CD4-positive, alpha-beta memory T cell (primary cell): ENCODE data around the gene MUC5B. TPM values are rescaled to one million over a fixed set of nuclear protein-coding genes. Genes with fewer than 3 reads are reported as not detected.

ENCODE experiments used
- CTCF ChIA-PET: fragments of 350-600 bp; sonication (Branson Sonifier 250); formaldehyde crosslinking; loops from one replicate; lab custom pipeline; 2021; ENCODE audit warnings: inconsistent platforms; ENCODE audit not compliant: partially characterized antibody; lab: Charles Lee
- POLR2A ChIA-PET: fragments of 350-600 bp; sonication (Branson Sonifier 250); formaldehyde crosslinking; loops from one replicate; lab custom pipeline; 2021; ENCODE audit not compliant: partially characterized antibody; lab: Charles Lee
- DNase-seq, 5 donors: peaks; one replicate each; pipeline versions ENCODE4 v3.0.0 to v3.0.0-alpha.2; 2020 to 2022; ENCODE audit warnings: mixed read lengths in 1 of 5
- H3K27ac ChIP-seq: one replicate; pipeline ENCODE4 v1.7.0; 2013; ENCODE audit warnings: low read depth, low read length
- H3K27me3 ChIP-seq: 2 replicates; pipeline ENCODE4 v1.7.0; 2013; ENCODE audit warnings: mild to moderate bottlenecking, low read length, moderate library complexity; ENCODE audit not compliant: insufficient read depth
- H3K36me3 ChIP-seq: 2 replicates; pipeline ENCODE4 v1.7.0; 2013; ENCODE audit warnings: mild to moderate bottlenecking, low read length, moderate library complexity; ENCODE audit not compliant: insufficient read depth
- H3K4me1 ChIP-seq: 2 replicates; pipeline ENCODE4 v1.7.0; 2013; ENCODE audit warnings: mild to moderate bottlenecking, low read length, moderate library complexity; ENCODE audit not compliant: insufficient read depth
- H3K4me3 ChIP-seq, 2 donors: one replicate each; pipeline ENCODE4 v1.7.0; 2013; ENCODE audit warnings: low read length in 2 of 2, mild to moderate bottlenecking in 1 of 2
- H3K9me3 ChIP-seq, 2 donors: one replicate each; pipeline ENCODE4 v1.7.0; 2013; ENCODE audit warnings: low read length in 2 of 2, control low read depth in 1 of 2; ENCODE audit not compliant: control insufficient read depth in 1 of 2
- H3K27ac Mint-ChIP-seq, 7 donors: one replicate each; pipeline ENCODE4 v1.8.0; 2020 to 2021; ENCODE audit warnings: mixed read lengths in 7 of 7, mild to moderate bottlenecking in 6 of 7, inconsistent platforms in 3 of 7, moderate library complexity in 3 of 7
- H3K27me3 Mint-ChIP-seq, 2 donors: one replicate each; pipeline ENCODE4 v1.8.0; 2020 to 2021; ENCODE audit warnings: mixed read lengths in 2 of 2
- H3K36me3 Mint-ChIP-seq, 2 donors: one replicate each; pipeline ENCODE4 v1.8.0; 2020 to 2021; ENCODE audit warnings: mixed read lengths in 2 of 2, inconsistent platforms in 1 of 2, mild to moderate bottlenecking in 1 of 2
- H3K4me1 Mint-ChIP-seq, 4 donors: one replicate each; pipeline ENCODE4 v1.8.0; 2020 to 2021; ENCODE audit warnings: mixed read lengths in 4 of 4, mild to moderate bottlenecking in 1 of 4
- H3K4me3 Mint-ChIP-seq, 8 donors: one replicate each; pipeline ENCODE4 v1.8.0; 2020 to 2021; ENCODE audit warnings: mixed read lengths in 8 of 8, mild to moderate bottlenecking in 7 of 8, moderate library complexity in 6 of 8, inconsistent platforms in 3 of 8
- H3K9me3 Mint-ChIP-seq, 8 donors: one replicate each; pipeline ENCODE4 v1.8.0; 2020 to 2021; ENCODE audit warnings: mixed read lengths in 8 of 8, mild to moderate bottlenecking in 5 of 8, inconsistent platforms in 3 of 8, moderate library complexity in 1 of 8
- intact Hi-C: fragments of 100-400 bp; cut with micrococcal nuclease; formaldehyde crosslinking; loops from one replicate; pipeline ENCODE4 v1.15.1; 2023
- polyA plus RNA-seq, 2 donors: library from polyadenylated mRNA; unstranded; fragments of 300-500 nt; fragmentation: Illumina TruSeq; gene quantifications; one replicate each; pipeline ENCODE4 v1.2.3, GENCODE V29; 2021
- total RNA-seq, 2 experiments: library from RNA; stranded (reverse); gene quantifications; one replicate each; pipeline ENCODE4 v1.2.3, GENCODE V29; 2021

MUC5B gene
- total and polyA plus RNA-seq, 4 experiments from 2014 or later = not detected

GRCh38 chr11:1259076-1259461 lies 36.2 kb downstream of the MUC5B start:
- ChIA-PET POLR2A (no interaction called here), CTCF (no interaction called here)
- no peaks in the 10 kb centered on the region for H3K27me3 Mint-ChIP-seq
- Histone ChIP-seq H3K4me3 (no peak overlapping the region), H3K27ac (no peak overlapping the region), H3K36me3 (no peaks in the 10 kb centered on the region), H3K4me1 (peaks cover 17% of the 10 kb centered on the region), H3K9me3 (no peaks in the 10 kb centered on the region), H3K27me3 (no peaks in the 10 kb centered on the region)
- no peaks in the 10 kb centered on the region for H3K36me3 Mint-ChIP-seq
- H3K27ac Mint-ChIP-seq = no peak overlapping the region
- H3K4me1 Mint-ChIP-seq = peaks cover 3 to 12% (median 8%) of the 10 kb centered on the region in 4 donors
- DNase-seq = no peak
- H3K4me3 Mint-ChIP-seq = peak overlapping the region in 1 of 8 donors; percentile 30
- intact Hi-C loops = no loop called here
- no peaks in the 10 kb centered on the region for H3K9me3 Mint-ChIP-seq

DNA sequence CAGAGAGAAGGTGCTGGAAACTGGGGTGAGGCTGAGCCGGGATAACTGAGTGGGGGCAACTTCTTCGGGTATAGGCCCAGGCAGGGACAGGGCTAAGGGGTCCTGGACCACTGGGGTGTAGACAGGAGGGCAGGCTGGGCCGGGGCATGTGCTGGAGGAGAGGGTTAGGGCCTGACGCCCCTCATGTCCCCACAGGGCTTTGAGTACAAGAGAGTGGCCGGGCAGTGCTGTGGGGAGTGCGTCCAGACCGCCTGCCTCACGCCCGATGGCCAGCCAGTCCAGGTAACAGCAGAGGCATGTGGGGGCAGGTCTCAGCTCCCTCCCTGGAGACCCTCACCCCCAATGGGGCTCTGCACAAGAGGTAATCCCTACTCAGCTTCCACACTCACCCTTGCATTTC lies 36.7 kb downstream of the MUC5B start:
- Histone ChIP-seq H3K9me3 (no peaks in the 10 kb centered on the region), H3K36me3 (no peaks in the 10 kb centered on the region), H3K4me1 (peaks cover 17% of the 10 kb centered on the region), H3K27ac (no peak overlapping the region), H3K27me3 (no peaks in the 10 kb centered on the region), H3K4me3 (no peak overlapping the region)
- ChIA-PET CTCF (no interaction called here), POLR2A (no interaction called here)
- H3K27ac Mint-ChIP-seq = no peak overlapping the region
- peak overlapping the region in 1 of 8 donors; percentile 30 for H3K4me3 Mint-ChIP-seq
- H3K36me3 Mint-ChIP-seq = no peaks in the 10 kb centered on the region
- H3K27me3 Mint-ChIP-seq = no peaks in the 10 kb centered on the region
- H3K9me3 Mint-ChIP-seq = peaks cover 0 to 3% (median 0%) of the 10 kb centered on the region in 8 donors
- H3K4me1 Mint-ChIP-seq = peaks cover 6 to 17% (median 9%) of the 10 kb centered on the region in 4 donors
- no peak for DNase-seq
- intact Hi-C loops = no loop called here

- CTCF ChIA-PET = no interaction called here
- peak in 1 of 5 donors; percentile 12 for DNase-seq
- intact Hi-C loops = loop anchor here (10.0 kb wide), 1 partner anchor 75 kb away; no protein-coding TSS in a partner anchor
- H3K4me3 ChIP-seq = no peak overlapping the region
- peaks cover 17% of the 10 kb centered on the region for H3K4me1 ChIP-seq
- H3K9me3 ChIP-seq = no peaks in the 10 kb centered on the region
- no peak overlapping the region for H3K27ac ChIP-seq
- Mint-ChIP-seq H3K4me1 (peaks cover 7 to 22% (median 10%) of the 10 kb centered on the region in 4 donors), H3K9me3 (peaks cover 0 to 5% (median 0%) of the 10 kb centered on the region in 8 donors), H3K36me3 (no peaks in the 10 kb centered on the region), H3K27ac (no peak overlapping the region), H3K27me3 (no peaks in the 10 kb centered on the region), H3K4me3 (no peak overlapping the region)
- H3K36me3 ChIP-seq = no peaks in the 10 kb centered on the region
- POLR2A ChIA-PET = no interaction called here
- H3K27me3 ChIP-seq = no peaks in the 10 kb centered on the region
Measured at GRCh38 chr11:1260023-1260501, 37.2 kb downstream of the MUC5B start.

GRCh38 chr11:1260620-1261019 lies 37.8 kb downstream of the MUC5B start:
- no peak for DNase-seq
- POLR2A ChIA-PET = no interaction called here
- H3K27me3 Mint-ChIP-seq = no peaks in the 10 kb centered on the region
- CTCF ChIA-PET = no interaction called here
- no peaks in the 10 kb centered on the region for H3K36me3 Mint-ChIP-seq
- H3K4me1 ChIP-seq = peaks cover 17% of the 10 kb centered on the region
- H3K4me3 ChIP-seq = no peak overlapping the region
- no peaks in the 10 kb centered on the region for H3K27me3 ChIP-seq
- no peaks in the 10 kb centered on the region for H3K36me3 ChIP-seq
- intact Hi-C loops = loop anchor here (10.0 kb wide), 1 partner anchor 74 kb away; no protein-coding TSS in a partner anchor
- no peaks in the 10 kb centered on the region for H3K9me3 ChIP-seq
- no peak overlapping the region for H3K27ac ChIP-seq
- H3K4me1 Mint-ChIP-seq = peaks cover 7 to 23% (median 10%) of the 10 kb centered on the region in 4 donors
- H3K9me3 Mint-ChIP-seq = peaks cover 0 to 5% (median 0%) of the 10 kb centered on the region in 8 donors
- no peak overlapping the region for H3K4me3 Mint-ChIP-seq
- H3K27ac Mint-ChIP-seq = no peak overlapping the region

DNA sequence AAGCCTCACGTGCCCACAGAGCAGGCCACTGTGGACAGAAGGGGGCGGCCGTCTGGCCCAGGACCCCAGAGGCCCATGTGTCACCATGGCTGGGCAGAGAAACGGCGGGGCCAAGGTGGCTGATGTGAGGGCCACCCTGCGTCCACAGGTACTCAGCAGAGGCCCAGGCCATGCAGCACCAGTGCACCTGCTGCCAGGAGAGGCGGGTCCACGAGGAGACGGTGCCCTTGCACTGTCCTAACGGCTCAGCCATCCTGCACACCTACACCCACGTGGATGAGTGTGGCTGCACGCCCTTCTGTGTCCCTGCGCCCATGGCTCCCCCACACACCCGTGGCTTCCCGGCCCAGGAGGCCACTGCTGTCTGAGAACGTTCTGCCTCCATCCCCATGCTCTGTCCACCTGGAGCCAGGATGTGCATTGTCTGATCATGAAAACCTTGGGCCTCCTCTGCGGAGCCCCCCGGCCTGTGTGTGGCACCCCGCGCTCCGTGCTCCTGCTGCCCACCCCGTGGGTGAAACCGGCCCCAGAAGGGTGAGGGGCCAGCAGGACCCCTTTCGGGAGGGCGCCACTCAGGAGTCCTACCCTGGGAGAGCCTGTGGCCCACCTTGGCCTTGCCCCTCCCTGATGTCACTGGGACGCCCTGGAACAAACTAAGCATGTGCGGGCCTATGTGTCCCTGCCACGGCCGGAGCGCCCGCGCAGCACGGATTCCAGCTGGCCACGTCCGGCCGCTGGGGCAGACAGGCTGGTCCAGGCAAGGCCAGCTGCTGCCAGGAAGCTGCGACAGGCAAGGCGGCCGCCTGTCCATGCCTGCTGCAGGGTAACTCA lies 38.6 kb downstream of the MUC5B start:
- H3K27me3 Mint-ChIP-seq = no peaks in the 10 kb centered on the region
- Histone ChIP-seq H3K4me1 (peaks cover 17% of the 10 kb centered on the region), H3K4me3 (peak overlapping the region in 1 of 2 donors; percentile 71), H3K36me3 (no peaks in the 10 kb centered on the region), H3K27me3 (no peaks in the 10 kb centered on the region), H3K27ac (no peak overlapping the region), H3K9me3 (no peaks in the 10 kb centered on the region)
- intact Hi-C loops = loop anchor here (1.0 to 10.0 kb wide), 3 partner anchors 48 to 128 kb away; partner anchors contain the start of genes BRSK2 and TOLLIP
- CTCF ChIA-PET = no interaction called here
- peaks cover 7 to 23% (median 10%) of the 10 kb centered on the region in 4 donors for H3K4me1 Mint-ChIP-seq
- DNase-seq = no peak
- peak overlapping the region in 2 of 8 donors; percentile 82 to 87 for H3K4me3 Mint-ChIP-seq
- H3K9me3 Mint-ChIP-seq = peaks cover 0 to 5% (median 0%) of the 10 kb centered on the region in 8 donors
- no peaks in the 10 kb centered on the region for H3K36me3 Mint-ChIP-seq
- H3K27ac Mint-ChIP-seq = peak overlapping the region in 3 of 7 donors; percentile 67 to 97 (median 94)
- POLR2A ChIA-PET = interaction anchor here (0.6 to 2.2 kb wide), 5 partner anchors 48 to 832 kb away, joined by 3 to 34 read pairs (median 6); partner anchors contain the start of genes BRSK2, DUSP8 and TOLLIP

- Histone ChIP-seq H3K36me3 (no peaks in the 10 kb centered on the region), H3K27me3 (no peaks in the 10 kb centered on the region), H3K4me1 (peaks cover 17% of the 10 kb centered on the region), H3K27ac (peak overlapping the region; percentile 77), H3K9me3 (no peaks in the 10 kb centered on the region), H3K4me3 (peak overlapping the region; percentile 65 to 71)
- Mint-ChIP-seq H3K27me3 (no peaks in the 10 kb centered on the region), H3K9me3 (peaks cover 0 to 5% (median under 1%) of the 10 kb centered on the region in 8 donors), H3K27ac (peak overlapping the region; percentile 67 to 97 (median 92)), H3K4me1 (peaks cover 7 to 23% (median 12%) of the 10 kb centered on the region in 4 donors), H3K4me3 (peak overlapping the region; percentile 79 to 93 (median 86)), H3K36me3 (no peaks in the 10 kb centered on the region)
- intact Hi-C loops = loop anchor here (1.0 to 10.0 kb wide), 3 partner anchors 47 to 127 kb away; partner anchors contain the start of genes BRSK2 and TOLLIP
- ChIA-PET CTCF (interaction anchor here (0.9 to 1.5 kb wide), 4 partner anchors 46 to 313 kb away, joined by 4 to 5 read pairs (median 4); partner anchors contain the start of gene TOLLIP), POLR2A (interaction anchor here (0.6 to 2.2 kb wide), 8 partner anchors 48 to 831 kb away, joined by 3 to 34 read pairs (median 4); partner anchors contain the start of genes BRSK2, DUSP8, RPLP2 and TOLLIP)
- DNase-seq = peak; percentile 86 to 89 (median 87)
Measured at GRCh38 chr11:1262172-1263006, 39.5 kb downstream of the MUC5B start.
